Testis (tissue), 3 donors: ENCODE measurements around the gene TUBA3C. TPM values are rescaled to one million over a fixed set of nuclear protein-coding genes. Genes with fewer than 3 reads are reported as not detected.

Source experiments
- DNase-seq: peaks from one replicate; pipeline ENCODE4 v3.0.0-alpha.2; 2019
- H3K27ac ChIP-seq, 2 donors: fragments of 200-600 bp; sonication (generic); one replicate each; pipeline ENCODE4 v1.5.1; 2019
- H3K27me3 ChIP-seq: fragments of 200-600 bp; sonication (generic); one replicate; pipeline ENCODE4 v1.5.1; 2019
- H3K36me3 ChIP-seq: fragments of 200-600 bp; sonication (generic); one replicate; pipeline ENCODE4 v1.5.1; 2017; ENCODE audit warnings: low read depth; ENCODE audit errors: missing control alignments
- H3K4me1 ChIP-seq: fragments of 200-600 bp; sonication (generic); one replicate; pipeline ENCODE4 v1.5.1; 2019
- H3K4me3 ChIP-seq, 2 donors: fragments of 200-600 bp; sonication (generic); one replicate each; pipeline ENCODE4 v1.5.1; 2017 to 2019
- H3K9me3 ChIP-seq: fragments of 200-600 bp; sonication (generic); one replicate; pipeline ENCODE4 v1.5.1; 2017
- CTCF ChIP-seq, 3 experiments: fragments of 450-650 bp in 2 of 3; fragments of 200-600 bp in 1 of 3; sonication (generic) in 1 of 3; IDR thresholded peaks; one replicate each; pipeline ENCODE4 v1.5.1; 2016 to 2019; ENCODE audit warnings: antibody characterized with exemption in 3 of 3, mild to moderate bottlenecking in 2 of 3, moderate library complexity in 1 of 3
- POLR2A ChIP-seq: fragments of 450-650 bp; IDR thresholded peaks from one replicate; pipeline ENCODE4 v1.6.1; 2017; ENCODE audit warnings: antibody characterized with exemption, mild to moderate bottlenecking, moderate library complexity
- WGBS, 2 donors: methylation state at CpG; one replicate each; pipeline ENCODE4 v1.1.5; 2018; 5-methylcytosine and 5-hydroxymethylcytosine counted together
- intact Hi-C: fragments of 100-400 bp; cut with DNase I; formaldehyde crosslinking; loops from one replicate; pipeline ENCODE4 v1.15.1; 2023; ENCODE audit warnings: low total_unique reads
- polyA plus RNA-seq: library from polyadenylated mRNA; stranded (reverse); fragments of 350-450 nt; fragmentation: Illumina TruSeq; extraction: RNeasy Lipid Tissue Mini Kit (QIAGEN cat#74804); gene quantifications from one replicate; pipeline ENCODE4 v1.2.3, GENCODE V29; 2014; ENCODE audit warnings: low read depth, low replicate concordance; ENCODE audit not compliant: insufficient read depth
- total RNA-seq, 2 donors: library from RNA; depleted of rRNA; stranded (reverse); fragments of >200 nt; gene quantifications; one replicate each; pipeline ENCODE4 v1.2.3, GENCODE V29; 2016

Gene TUBA3C
- total and polyA plus RNA-seq, 3 donors from 2014 or later = 306 to 1,049 (median 308) TPM

GRCh38 chr13:19172647-19173030 is 9.0 kb downstream of the TUBA3C start:
- TF ChIP-seq CTCF (IDR thresholded peaks at IDR 0.05) (no peak), POLR2A (no peak)
- H3K27me3 ChIP-seq = no peaks in the 10 kb centered on the region
- no peak overlapping the region for H3K4me3 ChIP-seq
- 59 to 64% methylated on average over 5 to 6 of the region's 6 CpGs for WGBS, 2 donors
- H3K36me3 ChIP-seq = no peaks in the 10 kb centered on the region
- no peaks in the 10 kb centered on the region for H3K4me1 ChIP-seq
- intact Hi-C loops = no loop called here
- no peak for DNase-seq
- H3K27ac ChIP-seq = no peak overlapping the region
- H3K9me3 ChIP-seq = no peaks in the 10 kb centered on the region

GRCh38 chr13:19172007-19172646 is 9.5 kb downstream of the TUBA3C start:
- Histone ChIP-seq H3K36me3 (no peaks in the 10 kb centered on the region), H3K27ac (no peak overlapping the region), H3K9me3 (no peaks in the 10 kb centered on the region), H3K27me3 (no peaks in the 10 kb centered on the region), H3K4me1 (no peaks in the 10 kb centered on the region), H3K4me3 (no peak overlapping the region)
- intact Hi-C loops = no loop called here
- TF ChIP-seq POLR2A (no peak), CTCF (IDR thresholded peaks at IDR 0.05) (no peak)
- DNase-seq = no peak
- WGBS, 2 donors = 69 to 70% methylated on average over 9 of the region's 9 CpGs

- Histone ChIP-seq H3K36me3 (no peaks in the 10 kb centered on the region), H3K27me3 (no peaks in the 10 kb centered on the region), H3K9me3 (no peaks in the 10 kb centered on the region), H3K27ac (no peak overlapping the region), H3K4me1 (no peaks in the 10 kb centered on the region), H3K4me3 (no peak overlapping the region)
- no peak for DNase-seq
- WGBS, 2 donors = 86 to 87% methylated on average over 7 of the region's 7 CpGs
- intact Hi-C loops = no loop called here
- no peak for TF ChIP-seq CTCF (IDR thresholded peaks at IDR 0.05)
- no peak for TF ChIP-seq POLR2A
Observed at GRCh38 chr13:19171563-19171962, 10.1 kb downstream of the TUBA3C start.

GRCh38 chr13:19169991-19170390 is 11.6 kb downstream of the TUBA3C start:
- intact Hi-C loops = no loop called here
- TF ChIP-seq POLR2A = no peak
- no peak for TF ChIP-seq CTCF (IDR thresholded peaks at IDR 0.05)
- H3K4me3 ChIP-seq = no peak overlapping the region
- no peaks in the 10 kb centered on the region for H3K27me3 ChIP-seq
- no peaks in the 10 kb centered on the region for H3K36me3 ChIP-seq
- H3K9me3 ChIP-seq = no peaks in the 10 kb centered on the region
- H3K27ac ChIP-seq = no peak overlapping the region
- no peaks in the 10 kb centered on the region for H3K4me1 ChIP-seq
- WGBS, 2 donors = 64 to 81% methylated on average over 3 to 4 of the region's 4 CpGs
- DNase-seq = no peak

GRCh38 chr13:19169496-19169895 is 12.1 kb downstream of the TUBA3C start:
- WGBS, 2 donors = 91 to 100% methylated on average over 3 of the region's 3 CpGs
- no peaks in the 10 kb centered on the region for H3K9me3 ChIP-seq
- no peaks in the 10 kb centered on the region for H3K27me3 ChIP-seq
- no peaks in the 10 kb centered on the region for H3K4me1 ChIP-seq
- intact Hi-C loops = no loop called here
- TF ChIP-seq CTCF (IDR thresholded peaks at IDR 0.05) = no peak
- TF ChIP-seq POLR2A = no peak
- H3K4me3 ChIP-seq = no peak overlapping the region
- DNase-seq = no peak
- no peak overlapping the region for H3K27ac ChIP-seq
- H3K36me3 ChIP-seq = no peaks in the 10 kb centered on the region
